Peyer's patch (tissue), 4 donors: ENCODE results near the gene PITPNM2.
"Not testable (repeated sequence)": the region's sequence is repeated elsewhere in the genome, so short reads cannot be mapped to it uniquely, and the experiment has no call there.

Source experiments
- POLR2A ChIP-seq, 2 donors: fragments of 450-650 bp; IDR thresholded peaks; one replicate each; pipeline ENCODE4 v1.5.1; 2017; ENCODE audit warnings: antibody characterized with exemption in 2 of 2, mild to moderate bottlenecking in 2 of 2, moderate library complexity in 2 of 2
- TF ChIP-seq, protein P1 (sequence below), 6 experiments: fragments of 450-650 bp in 4 of 6; fragments of 200-600 bp in 2 of 6; sonication (generic) in 1 of 6; IDR thresholded peaks; one replicate each; pipeline ENCODE4 v1.5.1; 2017 to 2019; ENCODE audit warnings: antibody characterized with exemption in 6 of 6, mild to moderate bottlenecking in 3 of 6, moderate library complexity in 1 of 6

GRCh38 chr12:123104094-123104493 is 46.8 kb downstream of the PITPNM2 start:
- TF ChIP-seq, protein P1, sequence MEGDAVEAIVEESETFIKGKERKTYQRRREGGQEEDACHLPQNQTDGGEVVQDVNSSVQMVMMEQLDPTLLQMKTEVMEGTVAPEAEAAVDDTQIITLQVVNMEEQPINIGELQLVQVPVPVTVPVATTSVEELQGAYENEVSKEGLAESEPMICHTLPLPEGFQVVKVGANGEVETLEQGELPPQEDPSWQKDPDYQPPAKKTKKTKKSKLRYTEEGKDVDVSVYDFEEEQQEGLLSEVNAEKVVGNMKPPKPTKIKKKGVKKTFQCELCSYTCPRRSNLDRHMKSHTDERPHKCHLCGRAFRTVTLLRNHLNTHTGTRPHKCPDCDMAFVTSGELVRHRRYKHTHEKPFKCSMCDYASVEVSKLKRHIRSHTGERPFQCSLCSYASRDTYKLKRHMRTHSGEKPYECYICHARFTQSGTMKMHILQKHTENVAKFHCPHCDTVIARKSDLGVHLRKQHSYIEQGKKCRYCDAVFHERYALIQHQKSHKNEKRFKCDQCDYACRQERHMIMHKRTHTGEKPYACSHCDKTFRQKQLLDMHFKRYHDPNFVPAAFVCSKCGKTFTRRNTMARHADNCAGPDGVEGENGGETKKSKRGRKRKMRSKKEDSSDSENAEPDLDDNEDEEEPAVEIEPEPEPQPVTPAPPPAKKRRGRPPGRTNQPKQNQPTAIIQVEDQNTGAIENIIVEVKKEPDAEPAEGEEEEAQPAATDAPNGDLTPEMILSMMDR (IDR thresholded peaks at IDR 0.05), result not testable (repeated sequence)
- TF ChIP-seq POLR2A (IDR thresholded peaks at IDR 0.05), result not testable (repeated sequence)
